ENCODE data around the gene ARHGAP8.

Gene ARHGAP8

DNA sequence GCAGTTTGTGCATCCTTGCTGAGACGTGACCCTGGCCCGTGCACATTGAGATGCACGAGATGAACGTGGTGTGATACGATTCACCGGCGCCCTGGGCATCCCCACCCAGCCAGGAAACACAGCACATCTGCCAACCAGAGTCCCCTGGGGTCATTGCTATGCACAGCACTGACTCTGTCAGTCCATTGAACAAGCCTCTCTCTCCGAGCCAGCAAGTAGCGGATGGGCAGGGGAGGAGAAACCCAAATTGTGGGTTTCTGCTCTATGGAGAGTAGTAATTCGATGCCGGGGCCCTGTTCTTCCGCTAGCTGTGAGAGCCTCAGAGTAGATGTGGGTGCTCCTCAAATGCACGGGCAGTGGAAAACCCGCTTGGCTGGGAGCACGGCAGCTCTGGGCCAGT, 85.1 kb downstream of the ARHGAP8 start:
- H3K27ac ChIP-seq: no peak overlapping the region
- no peak overlapping the region for H3K9ac ChIP-seq (ENCODE audit: insufficient read length)
- no peak overlapping the region for H3K4me3 ChIP-seq
- H3K9me3 ChIP-seq (ENCODE audit: low read depth, low read length): no peaks in the 10 kb centered on the region
- no peak for TF ChIP-seq POLR2AphosphoS5 (IDR thresholded peaks at IDR 0.05; ENCODE audit: borderline replicate concordance, low read depth, low read length)
- no peak for TF ChIP-seq EZH2 (IDR thresholded peaks at IDR 0.05)
- TF ChIP-seq FOXP2 (optimal IDR thresholded peaks at IDR 0.05; ENCODE audit: control extremely low read depth, extremely low read length, insufficient read depth): no peak
- H3K36me3 ChIP-seq (ENCODE audit: insufficient read depth, low read length): no peaks in the 10 kb centered on the region
- no peak for DNase-seq (ENCODE audit: low read depth, low spot score)

DNA sequence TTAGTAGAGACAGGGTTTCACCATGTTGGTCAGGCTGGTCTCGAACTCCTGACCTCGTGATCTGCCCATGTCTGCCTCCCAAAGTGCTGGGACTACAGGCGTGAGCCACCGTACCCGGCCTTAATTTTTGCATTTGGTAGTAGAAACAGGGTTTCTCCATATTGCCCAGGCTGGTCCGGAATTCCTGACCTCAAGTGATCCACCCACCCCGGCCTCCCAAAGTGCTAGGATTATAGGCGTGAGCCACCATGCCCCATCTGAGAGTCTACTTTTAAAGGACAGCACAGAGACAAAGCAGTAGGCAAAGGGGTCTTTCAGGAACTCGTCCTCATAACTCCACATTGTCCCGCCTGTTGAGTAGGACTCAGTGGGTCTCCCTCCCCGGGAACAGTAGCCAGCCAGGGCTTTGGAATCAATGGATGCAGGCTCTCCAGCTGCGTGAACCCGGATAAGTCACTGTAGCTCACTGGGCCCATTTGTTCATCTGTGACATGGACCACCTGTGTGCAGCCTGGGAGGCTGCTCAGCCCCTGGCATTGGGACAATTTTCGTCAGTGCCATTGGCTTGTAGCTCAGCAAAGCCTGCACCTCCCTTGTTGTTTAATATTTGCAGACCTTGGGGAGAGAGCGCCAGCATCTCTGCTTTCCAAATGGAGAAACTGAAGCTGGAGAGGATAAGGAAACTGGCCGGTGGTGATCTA, 86.1 kb downstream of the ARHGAP8 start:
- DNase-seq (ENCODE audit: low read depth, low spot score): no peak
- H3K27ac ChIP-seq: no peak overlapping the region
- no peaks in the 10 kb centered on the region for H3K9me3 ChIP-seq (ENCODE audit: low read depth, low read length)
- no peak overlapping the region for H3K4me3 ChIP-seq
- no peak overlapping the region for H3K9ac ChIP-seq (ENCODE audit: insufficient read length)
- H3K36me3 ChIP-seq (ENCODE audit: insufficient read depth, low read length): no peaks in the 10 kb centered on the region
- TF ChIP-seq EZH2 (IDR thresholded peaks at IDR 0.05): no peak
- no peak for TF ChIP-seq POLR2AphosphoS5 (IDR thresholded peaks at IDR 0.05; ENCODE audit: borderline replicate concordance, low read depth, low read length)
- TF ChIP-seq FOXP2 (optimal IDR thresholded peaks at IDR 0.05; ENCODE audit: control extremely low read depth, extremely low read length, insufficient read depth): no peak

DNA sequence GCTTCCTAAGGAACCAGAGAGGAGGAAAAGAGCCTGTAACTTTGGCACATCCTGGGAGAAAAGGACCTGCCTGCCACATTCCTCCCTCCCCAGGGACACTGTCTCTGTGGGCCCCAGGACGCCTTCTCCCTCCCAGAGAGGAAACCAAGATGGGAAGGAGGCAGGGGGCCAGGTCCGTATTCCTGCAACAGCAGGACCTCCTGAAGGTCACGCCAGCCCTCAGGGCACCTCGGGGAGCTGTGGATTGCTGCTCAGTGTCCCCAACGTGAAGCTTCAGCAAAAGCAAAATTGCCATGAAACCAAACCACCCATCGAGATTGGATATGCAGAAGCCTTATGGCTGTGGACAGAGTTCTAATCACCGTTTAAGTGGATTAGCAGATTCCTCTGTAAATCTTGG, 86.7 kb downstream of the ARHGAP8 start:
- Histone ChIP-seq H3K9me3 (ENCODE audit: low read depth, low read length) (no peaks in the 10 kb centered on the region), H3K9ac (ENCODE audit: insufficient read length) (no peak overlapping the region), H3K27ac (no peak overlapping the region), H3K4me3 (no peak overlapping the region), H3K36me3 (ENCODE audit: insufficient read depth, low read length) (no peaks in the 10 kb centered on the region)
- TF ChIP-seq FOXP2 (optimal IDR thresholded peaks at IDR 0.05; ENCODE audit: control extremely low read depth, extremely low read length, insufficient read depth) (no peak), POLR2AphosphoS5 (IDR thresholded peaks at IDR 0.05; ENCODE audit: borderline replicate concordance, low read depth, low read length) (no peak)
- no peak for DNase-seq (ENCODE audit: low read depth, low spot score)

DNA sequence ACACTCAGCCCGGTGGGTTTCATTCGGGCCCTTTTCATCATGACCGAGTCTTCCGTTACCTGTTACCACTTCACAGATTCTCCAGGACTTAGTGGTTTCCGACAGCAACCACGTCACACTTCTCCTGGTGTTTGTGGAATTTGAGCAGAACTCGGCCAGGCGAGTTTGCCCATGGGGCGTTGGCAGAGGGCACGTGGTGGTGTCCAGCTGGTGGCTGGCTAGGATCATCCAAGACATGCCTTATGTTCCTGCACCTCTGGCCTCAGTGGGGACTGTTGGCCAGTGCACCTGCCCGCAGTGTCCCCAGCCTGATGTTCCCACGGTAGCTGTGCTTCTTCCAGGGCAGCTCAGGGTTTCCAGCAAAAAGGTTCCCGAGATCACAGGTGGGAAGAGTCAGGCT, 87.3 kb downstream of the ARHGAP8 start:
- no peaks in the 10 kb centered on the region for H3K36me3 ChIP-seq (ENCODE audit: insufficient read depth, low read length)
- no peak for TF ChIP-seq FOXP2 (optimal IDR thresholded peaks at IDR 0.05; ENCODE audit: control extremely low read depth, extremely low read length, insufficient read depth)
- no peak for TF ChIP-seq EZH2 (IDR thresholded peaks at IDR 0.05)
- no peak for TF ChIP-seq POLR2AphosphoS5 (IDR thresholded peaks at IDR 0.05; ENCODE audit: borderline replicate concordance, low read depth, low read length)
- no peak for DNase-seq (ENCODE audit: low read depth, low spot score)
- H3K9me3 ChIP-seq (ENCODE audit: low read depth, low read length): no peaks in the 10 kb centered on the region
- no peak overlapping the region for H3K4me3 ChIP-seq
- H3K27ac ChIP-seq: no peak overlapping the region
- no peak overlapping the region for H3K9ac ChIP-seq (ENCODE audit: insufficient read length)

DNA sequence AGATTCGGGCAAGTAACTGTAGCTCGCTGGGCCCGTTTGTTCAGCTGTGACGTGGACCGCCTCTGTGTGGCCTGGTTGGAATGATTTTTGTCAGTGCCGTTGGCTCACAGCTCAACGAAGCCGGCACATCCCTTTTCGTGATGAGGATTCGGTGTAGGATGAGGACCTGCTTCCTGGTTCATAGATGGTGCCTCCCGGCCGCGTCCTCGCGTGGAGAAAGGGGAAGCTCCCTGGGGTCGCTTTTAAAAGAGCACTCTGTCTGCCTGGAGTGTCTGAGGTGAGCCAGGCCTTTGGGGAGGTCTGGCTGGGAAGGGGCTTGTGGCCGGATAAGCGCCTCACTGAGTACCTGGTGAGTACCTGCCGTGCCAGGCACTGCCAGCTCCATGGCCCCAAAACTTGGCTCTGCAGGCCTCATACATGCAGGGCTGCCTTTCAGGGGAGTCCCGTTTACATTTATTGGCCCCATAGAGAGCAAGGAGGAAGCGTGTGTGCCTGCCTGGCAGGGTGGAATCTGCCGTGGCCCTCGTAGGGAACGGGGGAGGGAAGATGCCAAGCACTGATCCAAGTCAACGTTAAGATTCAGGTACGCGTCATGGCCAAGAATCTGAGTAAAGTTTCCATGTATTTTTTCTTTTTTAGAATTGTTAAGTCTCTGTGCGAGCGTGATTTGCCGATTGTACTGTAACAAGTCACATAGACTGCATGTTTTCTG, 88.4 kb downstream of the ARHGAP8 start:
- no peak for DNase-seq (ENCODE audit: low read depth, low spot score)
- H3K27ac ChIP-seq: no peak overlapping the region
- no peak overlapping the region for H3K4me3 ChIP-seq
- no peak overlapping the region for H3K9ac ChIP-seq (ENCODE audit: insufficient read length)
- no peaks in the 10 kb centered on the region for H3K9me3 ChIP-seq (ENCODE audit: low read depth, low read length)
- H3K36me3 ChIP-seq (ENCODE audit: insufficient read depth, low read length): no peaks in the 10 kb centered on the region
- TF ChIP-seq FOXP2 (optimal IDR thresholded peaks at IDR 0.05; ENCODE audit: control extremely low read depth, extremely low read length, insufficient read depth): no peak
- TF ChIP-seq POLR2AphosphoS5 (IDR thresholded peaks at IDR 0.05; ENCODE audit: borderline replicate concordance, low read depth, low read length): no peak
- TF ChIP-seq EZH2 (IDR thresholded peaks at IDR 0.05): no peak

DNA sequence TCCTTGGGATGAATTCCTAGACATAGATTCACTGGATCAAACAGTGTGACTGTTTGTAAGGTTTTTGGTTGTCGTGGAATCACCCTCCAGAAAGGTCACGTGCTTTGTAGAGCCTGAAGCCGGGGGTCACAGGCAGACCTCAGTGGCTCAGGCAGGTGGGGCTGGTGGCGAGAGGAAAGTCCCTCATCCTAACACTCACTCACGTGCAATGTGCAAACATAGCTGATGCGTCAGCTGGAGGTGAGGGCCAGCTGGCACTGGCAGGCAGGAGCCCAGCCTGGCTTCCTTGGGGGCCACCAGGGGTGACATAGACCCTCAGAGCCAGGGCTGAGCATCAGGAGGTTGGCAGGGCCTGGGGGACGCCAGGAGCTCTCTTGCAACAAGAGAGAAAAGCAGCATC, 90.0 kb downstream of the ARHGAP8 start:
- no peak overlapping the region for H3K9ac ChIP-seq (ENCODE audit: insufficient read length)
- no peak overlapping the region for H3K27ac ChIP-seq
- no peaks in the 10 kb centered on the region for H3K36me3 ChIP-seq (ENCODE audit: insufficient read depth, low read length)
- DNase-seq (ENCODE audit: low read depth, low spot score): no peak
- H3K9me3 ChIP-seq (ENCODE audit: low read depth, low read length): no peaks in the 10 kb centered on the region
- TF ChIP-seq POLR2AphosphoS5 (IDR thresholded peaks at IDR 0.05; ENCODE audit: borderline replicate concordance, low read depth, low read length): no peak
- no peak for TF ChIP-seq EZH2 (IDR thresholded peaks at IDR 0.05)
- no peak for TF ChIP-seq FOXP2 (optimal IDR thresholded peaks at IDR 0.05; ENCODE audit: control extremely low read depth, extremely low read length, insufficient read depth)
- no peak overlapping the region for H3K4me3 ChIP-seq

DNA sequence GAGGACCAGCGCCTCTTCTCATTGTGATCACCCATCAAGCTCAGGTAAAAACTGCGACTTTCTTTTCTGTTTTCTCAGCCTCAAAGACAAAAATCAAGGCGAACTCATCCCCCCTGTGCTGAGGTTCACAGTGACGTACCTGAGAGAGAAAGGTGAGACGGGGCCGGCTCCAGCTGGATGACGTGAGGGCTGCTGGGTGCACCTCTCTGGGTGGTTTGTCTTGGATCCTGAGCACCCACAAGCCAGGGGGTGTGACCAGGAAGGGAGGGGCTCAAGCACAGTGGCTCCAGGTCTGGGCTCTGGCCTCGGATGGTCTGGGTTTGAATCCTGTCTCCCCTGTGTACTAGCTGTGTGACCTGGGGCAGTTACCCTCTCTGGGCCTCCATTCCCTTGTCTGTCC, 92.8 kb downstream of the ARHGAP8 start:
- Histone ChIP-seq H3K4me3 (no peak overlapping the region), H3K9ac (ENCODE audit: insufficient read length) (no peak overlapping the region), H3K9me3 (ENCODE audit: low read depth, low read length) (no peaks in the 10 kb centered on the region), H3K36me3 (ENCODE audit: insufficient read depth, low read length) (no peaks in the 10 kb centered on the region), H3K27ac (no peak overlapping the region)
- TF ChIP-seq EZH2 (IDR thresholded peaks at IDR 0.05): no peak
- no peak for DNase-seq (ENCODE audit: low read depth, low spot score)

DNA sequence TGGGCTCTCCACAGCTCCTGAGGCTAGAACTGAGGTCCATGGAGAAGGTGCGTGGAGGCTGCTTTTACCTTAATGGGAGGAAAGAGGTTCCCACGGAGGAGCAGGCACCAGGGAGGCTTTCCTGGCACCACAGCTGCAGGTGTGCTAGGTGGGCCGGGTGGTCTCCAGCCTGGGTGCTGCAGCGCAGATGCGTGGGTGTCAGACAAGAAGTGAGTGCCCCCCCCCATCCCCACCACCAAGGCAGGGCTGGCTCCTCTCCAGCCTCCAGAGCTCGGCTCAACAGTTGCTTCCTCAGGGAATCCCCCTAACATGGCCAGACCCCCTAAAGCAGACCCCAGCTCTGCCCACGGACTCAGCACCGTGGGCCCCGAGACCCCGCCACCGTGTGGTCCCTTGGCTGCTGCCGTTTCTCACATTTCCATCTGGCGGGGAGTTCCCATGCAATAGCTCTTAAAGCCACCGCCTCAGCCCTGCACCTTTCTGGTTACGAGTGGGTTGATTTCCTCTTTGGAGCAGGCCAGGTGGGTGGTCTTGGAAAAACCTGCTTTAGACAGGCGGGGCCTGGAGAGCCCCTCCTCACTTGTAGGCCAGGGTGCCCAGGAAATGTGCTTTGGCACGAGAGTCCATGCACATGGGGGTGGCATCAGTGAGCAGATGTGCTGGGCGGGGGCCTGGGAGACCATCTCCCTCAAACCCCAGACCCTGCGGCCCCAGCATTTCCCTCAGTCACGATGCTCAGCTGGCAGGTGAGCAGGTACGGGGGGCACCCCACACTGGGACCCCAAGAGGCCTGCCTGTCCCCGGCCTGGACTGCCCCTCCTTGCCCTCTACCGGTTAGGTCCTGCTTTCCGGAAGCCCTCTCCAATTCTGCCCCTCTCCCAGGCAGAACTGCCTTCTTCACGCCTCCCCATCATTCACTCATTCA, 93.7 kb downstream of the ARHGAP8 start:
- Histone ChIP-seq H3K36me3 (ENCODE audit: insufficient read depth, low read length) (no peaks in the 10 kb centered on the region), H3K4me3 (no peak overlapping the region), H3K9ac (ENCODE audit: insufficient read length) (no peak overlapping the region), H3K27ac (no peak overlapping the region), H3K9me3 (ENCODE audit: low read depth, low read length) (no peaks in the 10 kb centered on the region)
- no peak for DNase-seq (ENCODE audit: low read depth, low spot score)
- TF ChIP-seq FOXP2 (optimal IDR thresholded peaks at IDR 0.05; ENCODE audit: control extremely low read depth, extremely low read length, insufficient read depth) (no peak), EZH2 (IDR thresholded peaks at IDR 0.05) (no peak), POLR2AphosphoS5 (IDR thresholded peaks at IDR 0.05; ENCODE audit: borderline replicate concordance, low read depth, low read length) (no peak)

All from SK-N-MC (cell line).